ENCODE measurements around the gene PEAK1. TPM values are rescaled to one million over a fixed set of nuclear protein-coding genes. Genes with fewer than 3 reads are reported as not detected.
"Not testable (repeated sequence)": the region's sequence is repeated elsewhere in the genome, so short reads cannot be mapped to it uniquely, and the experiment has no call there.

The PEAK1 gene
- total RNA-seq, 1 donor from 2014 or later = 132 TPM

DNA sequence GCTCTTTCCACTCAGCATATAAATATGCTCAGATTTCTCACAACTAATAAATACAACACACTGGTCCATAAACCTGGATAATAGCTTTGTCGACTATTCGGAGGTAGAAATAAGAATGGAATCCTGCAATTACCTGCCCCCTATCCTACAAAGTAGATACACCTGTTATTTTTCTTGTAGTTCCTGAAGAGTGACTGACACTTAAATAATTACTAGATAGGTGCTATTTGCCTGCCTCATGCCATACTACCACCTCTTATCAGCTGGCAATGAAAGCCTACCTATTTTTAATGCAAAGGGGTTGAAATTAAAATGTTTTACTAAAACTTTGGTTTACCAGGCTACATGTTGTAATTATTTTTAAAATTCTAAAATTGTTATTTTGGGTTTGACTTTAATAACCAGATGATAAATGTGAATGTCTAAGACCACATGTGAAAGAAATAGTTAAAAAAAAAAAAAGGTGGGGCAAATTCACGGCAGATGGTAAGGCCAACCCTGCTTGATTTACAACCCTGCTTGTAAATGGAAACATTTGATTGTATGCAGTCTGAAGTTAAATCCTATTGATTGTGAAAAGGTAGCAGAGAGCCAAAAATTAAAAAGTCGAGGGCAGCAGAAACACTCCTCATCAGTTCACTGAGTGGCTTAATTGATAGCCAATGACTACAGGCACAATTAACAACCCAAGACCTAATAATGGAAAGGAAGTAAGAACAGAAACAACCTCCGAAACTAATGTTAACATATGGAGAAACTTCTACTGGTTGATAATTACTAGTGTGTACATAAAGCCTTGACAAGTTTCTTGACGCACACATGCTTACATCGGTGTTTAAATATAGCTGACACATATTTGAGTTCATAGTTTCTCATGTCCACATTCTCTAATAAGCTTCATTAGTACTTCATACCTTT, 8.9 kb downstream of the PEAK1 start:
- no peak for DNase-seq (ENCODE audit: low spot score)
- intact Hi-C loops (cut with DNase I) = no loop called here

DNA sequence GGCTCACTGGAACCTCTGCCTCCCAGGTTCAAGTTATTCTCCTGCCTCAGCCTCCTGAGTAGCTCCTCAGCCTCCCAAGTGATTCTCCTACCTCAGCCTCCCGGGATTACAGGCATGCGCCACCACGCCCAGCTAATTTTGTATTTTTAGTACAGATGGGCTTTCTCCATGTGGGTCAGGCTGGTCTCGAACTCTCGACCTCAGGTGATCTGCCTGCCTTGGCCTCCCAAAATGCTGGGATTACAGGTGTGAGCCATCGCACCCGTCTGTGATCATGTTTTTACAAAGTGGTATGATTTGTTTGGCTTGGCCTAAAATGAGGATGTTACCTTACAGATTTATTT, 9.8 kb downstream of the PEAK1 start:
- intact Hi-C loops (cut with DNase I); DNase-seq (ENCODE audit: low spot score): not testable (repeated sequence)

DNA sequence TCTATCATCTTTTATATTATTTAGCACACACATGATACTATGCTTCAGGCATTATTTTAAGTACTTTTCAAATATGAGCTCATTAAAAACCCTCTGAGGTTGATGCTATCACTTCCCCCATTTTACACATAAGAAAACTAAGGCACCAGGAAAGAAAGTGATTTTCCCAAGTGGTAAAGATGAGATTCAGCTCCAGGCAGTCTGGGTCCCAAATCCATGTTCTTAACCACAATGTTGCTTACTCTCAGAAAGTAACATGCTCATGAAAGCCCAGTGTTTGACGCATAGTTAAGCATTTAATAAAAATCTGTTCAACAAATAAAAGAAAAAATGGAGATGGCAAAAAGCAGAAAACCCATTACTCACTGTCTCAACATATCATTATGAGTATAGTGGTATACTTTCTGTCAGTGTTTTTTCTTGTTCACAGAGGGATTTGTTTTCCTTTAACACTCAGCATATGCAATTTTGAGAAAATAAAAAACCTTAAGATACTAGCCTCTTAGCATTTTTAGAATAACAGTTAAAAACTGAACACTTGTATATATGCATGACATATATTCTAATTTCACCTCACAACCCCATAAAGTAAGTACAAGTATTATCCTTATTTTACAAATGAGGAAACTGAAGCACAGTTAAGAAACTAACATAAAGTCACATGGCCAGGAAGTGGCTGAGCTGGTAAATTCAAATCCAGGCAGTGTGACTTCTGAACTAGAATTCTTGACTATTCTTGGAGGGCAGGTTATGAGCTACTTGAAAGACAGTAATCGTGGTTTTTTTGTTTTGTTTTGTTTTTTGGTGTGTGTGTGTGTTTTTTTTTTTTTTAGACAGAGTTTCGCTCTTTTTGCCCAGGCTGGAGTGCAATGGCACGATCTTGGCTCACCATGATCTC, 10.4 kb downstream of the PEAK1 start:
- DNase-seq (ENCODE audit: low spot score) = no peak
- intact Hi-C loops (cut with DNase I) = no loop called here

GRCh38 chr15:77406846-77407245, 13.1 kb downstream of the PEAK1 start:
- DNase-seq (ENCODE audit: low spot score) = no peak
- intact Hi-C loops (cut with DNase I) = no loop called here

DNA sequence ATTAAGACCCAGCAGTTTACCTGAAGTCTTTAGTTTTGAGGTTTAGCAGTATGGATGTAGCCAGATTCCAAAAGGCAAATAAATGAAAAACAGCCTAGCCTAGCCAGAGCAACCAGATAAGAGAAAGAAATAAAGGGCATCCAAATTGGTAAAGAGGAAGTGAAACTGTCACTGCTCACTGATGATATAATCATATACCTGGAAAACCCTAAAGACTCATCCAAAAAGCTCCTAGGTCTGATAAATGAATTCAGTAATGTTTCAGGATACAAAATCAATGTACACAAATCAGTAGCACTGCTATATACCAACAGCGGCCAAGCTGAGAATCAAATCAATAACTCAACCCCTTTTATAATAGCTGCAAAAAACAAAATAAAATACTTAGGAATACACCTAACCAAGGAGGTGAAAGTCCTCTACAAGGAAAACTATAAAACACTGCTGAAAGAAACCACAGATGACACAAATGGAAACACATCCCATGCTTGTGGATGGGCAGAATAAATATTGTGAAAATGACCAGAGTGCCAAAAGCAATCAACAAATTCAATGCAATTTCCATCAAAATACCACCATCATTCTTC, 13.6 kb downstream of the PEAK1 start:
- intact Hi-C loops (cut with DNase I); DNase-seq (ENCODE audit: low spot score): not testable (repeated sequence)

DNA sequence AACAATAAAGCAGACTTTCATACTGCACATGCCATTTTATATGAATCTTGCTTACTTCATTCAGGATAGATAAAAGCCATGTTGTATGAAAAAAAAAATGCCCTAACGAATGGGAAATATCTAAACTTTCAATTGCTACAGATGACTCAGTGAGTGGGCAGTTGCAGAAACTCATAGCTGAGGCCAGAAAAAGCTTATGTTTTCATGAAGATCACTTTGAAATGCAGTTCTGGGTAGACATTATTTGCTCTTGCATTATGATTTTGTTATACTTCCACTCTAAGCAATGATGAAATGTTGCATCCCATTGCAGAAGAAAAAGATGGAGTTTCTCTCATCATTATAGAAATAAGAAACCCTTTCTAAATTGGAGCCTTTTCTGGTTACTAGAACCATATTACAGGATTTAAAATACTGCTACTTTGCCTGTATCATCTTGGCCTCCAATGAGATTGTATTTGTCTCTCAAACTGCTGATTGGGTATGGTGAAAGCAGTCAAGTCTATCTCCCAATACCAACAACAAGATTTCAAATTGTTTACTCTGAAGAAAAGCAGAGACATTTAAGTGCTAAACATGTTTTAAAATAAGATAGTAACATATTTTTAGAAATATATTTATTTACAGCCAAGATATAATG, 17.0 kb downstream of the PEAK1 start:
- intact Hi-C loops (cut with DNase I) = no loop called here
- no peak for DNase-seq (ENCODE audit: low spot score)

- no peak for DNase-seq (ENCODE audit: low spot score)
- intact Hi-C loops (cut with DNase I) = no loop called here
Measured at GRCh38 chr15:77400258-77400657, 19.6 kb downstream of the PEAK1 start.

DNA sequence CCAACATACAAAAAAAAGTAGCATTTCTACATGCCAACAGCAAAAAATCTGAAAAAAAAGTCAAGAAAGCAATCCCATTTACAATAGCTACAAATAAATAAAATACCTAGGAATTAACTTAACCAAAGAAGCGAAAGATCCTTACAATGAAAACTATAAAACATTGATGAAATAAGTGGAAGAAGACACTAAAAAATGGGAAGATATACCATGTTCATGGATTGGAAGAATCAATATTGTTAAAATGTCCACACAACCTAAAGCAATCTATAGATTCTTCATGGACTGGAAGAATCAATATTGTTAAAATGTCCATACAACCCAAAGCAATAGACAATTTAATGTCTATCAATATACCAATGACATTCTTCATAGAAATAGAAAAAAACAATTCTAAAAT, 21.0 kb downstream of the PEAK1 start:
- intact Hi-C loops (cut with DNase I) = no loop called here
- DNase-seq (ENCODE audit: low spot score) = no peak

GRCh38 chr15:77396692-77397091, 23.2 kb downstream of the PEAK1 start:
- DNase-seq (ENCODE audit: low spot score) = no peak
- intact Hi-C loops (cut with DNase I) = no loop called here

DNA sequence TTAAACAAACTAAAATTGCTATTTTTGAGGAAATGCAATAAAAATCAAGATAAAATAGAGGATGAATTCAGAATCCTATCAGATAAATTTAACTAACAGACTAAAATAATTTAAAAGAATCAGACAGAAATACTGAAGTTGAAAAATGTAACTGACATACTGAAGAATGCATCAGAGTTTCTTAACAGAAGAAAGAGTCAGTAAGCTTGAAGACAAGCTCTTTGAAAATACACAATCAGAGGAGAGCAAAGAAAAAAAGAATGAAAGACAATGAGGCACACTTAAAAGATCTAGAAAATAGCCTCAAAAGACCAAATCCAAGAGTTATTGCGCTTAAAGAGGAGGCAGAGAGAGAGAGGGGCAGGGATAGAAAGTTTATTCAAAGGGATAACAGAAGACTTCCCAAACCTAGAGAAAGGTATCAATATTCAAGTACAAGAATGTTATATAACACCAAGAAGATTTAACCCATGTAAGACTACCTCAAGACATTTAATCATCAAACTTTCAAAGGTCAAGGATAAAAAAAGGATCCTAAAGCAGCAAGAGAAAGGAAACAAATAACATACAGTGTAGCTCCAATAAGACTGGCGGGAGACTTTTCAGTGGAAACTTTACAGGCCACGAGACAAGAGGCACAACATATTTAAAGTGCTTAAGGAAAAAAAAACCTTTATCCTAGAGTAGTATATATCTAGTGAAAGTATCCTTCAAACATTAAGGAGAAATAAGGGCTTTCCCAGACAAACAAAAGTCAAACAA, 24.7 kb downstream of the PEAK1 start:
- DNase-seq (ENCODE audit: low spot score) = no peak
- intact Hi-C loops (cut with DNase I) = no loop called here

- DNase-seq (ENCODE audit: low spot score) = no peak
- intact Hi-C loops (cut with DNase I) = no loop called here
Measured at GRCh38 chr15:77393471-77393840, 26.4 kb downstream of the PEAK1 start.

- intact Hi-C loops (cut with DNase I) = no loop called here
- DNase-seq (ENCODE audit: low spot score) = no peak
Measured at GRCh38 chr15:77392762-77393470, 27.0 kb downstream of the PEAK1 start.

- intact Hi-C loops (cut with DNase I) = no loop called here
- no peak for DNase-seq (ENCODE audit: low spot score)
Measured at GRCh38 chr15:77391372-77391951, 28.4 kb downstream of the PEAK1 start.

- intact Hi-C loops (cut with DNase I) = no loop called here
- no peak for DNase-seq (ENCODE audit: low spot score)
Measured at GRCh38 chr15:77387365-77388105, 32.4 kb downstream of the PEAK1 start.

DNA sequence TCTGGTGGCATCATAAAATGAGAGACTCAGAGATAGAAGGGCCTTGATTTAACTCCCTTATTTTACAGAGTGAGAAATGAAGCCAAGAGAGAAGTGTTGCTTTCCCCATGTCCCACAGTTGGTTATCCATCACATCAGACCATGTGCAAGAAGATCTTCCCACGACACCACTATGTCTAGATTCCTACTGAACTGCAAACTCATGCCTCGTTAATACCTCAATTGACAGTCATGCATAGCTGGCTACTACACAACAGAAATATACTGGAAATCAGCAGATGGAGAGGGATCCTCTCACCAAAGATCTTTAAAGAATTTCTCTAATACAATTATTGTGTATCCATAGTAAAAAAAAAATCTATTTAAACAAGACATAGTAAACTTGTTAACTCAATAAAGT, 33.3 kb downstream of the PEAK1 start:
- intact Hi-C loops (cut with DNase I) = no loop called here
- no peak for DNase-seq (ENCODE audit: low spot score)

- intact Hi-C loops (cut with DNase I) = no loop called here
- no peak for DNase-seq (ENCODE audit: low spot score)
Measured at GRCh38 chr15:77384589-77385359, 35.1 kb downstream of the PEAK1 start.

GRCh38 chr15:77384086-77384485, 35.8 kb downstream of the PEAK1 start:
- intact Hi-C loops (cut with DNase I) = no loop called here

More at GRCh38 chr15:77384086-77384485, 35.8 kb downstream of the PEAK1 start:
- DNase-seq (ENCODE audit: low spot score) = no peak

Data from cardiac septum (tissue), 1 donor.